Parathyroid adenoma (tissue), 2 donors: ENCODE results near the gene TNS3.

Experiments
- H2AFZ ChIP-seq: fragments of 300-600 bp; sonication (generic); one replicate; pipeline ENCODE4 v1.7.0; 2017; ENCODE audit warnings: antibody characterized with exemption, mild to moderate bottlenecking
- H3K27ac ChIP-seq: fragments of 300-600 bp; sonication (generic); one replicate; pipeline ENCODE4 v1.7.0; 2017
- H3K27me3 ChIP-seq: fragments of 300-600 bp; sonication (generic); one replicate; pipeline ENCODE4 v1.7.0; 2017; ENCODE audit warnings: low read length; ENCODE audit not compliant: control insufficient read depth, insufficient read depth
- H3K36me3 ChIP-seq: fragments of 300-600 bp; sonication (generic); one replicate; pipeline ENCODE4 v1.7.0; 2017; ENCODE audit warnings: low read length; ENCODE audit not compliant: control insufficient read depth, insufficient read depth
- H3K4me1 ChIP-seq: fragments of 300-600 bp; sonication (generic); one replicate; pipeline ENCODE4 v1.7.0; 2017; ENCODE audit warnings: control low read depth
- H3K4me2 ChIP-seq: fragments of 300-600 bp; sonication (generic); one replicate; pipeline ENCODE4 v1.7.0; 2017; ENCODE audit warnings: low read length
- H3K4me3 ChIP-seq: fragments of 300-600 bp; sonication (generic); one replicate; pipeline ENCODE4 v1.7.0; 2017; ENCODE audit warnings: low read depth, low read length
- H3K79me2 ChIP-seq: fragments of 300-600 bp; sonication (generic); one replicate; pipeline ENCODE4 v1.7.0; 2017; ENCODE audit warnings: control low read depth
- H3K9ac ChIP-seq: fragments of 300-600 bp; sonication (generic); one replicate; pipeline ENCODE4 v1.7.0; 2017; ENCODE audit warnings: mild to moderate bottlenecking
- H3K9me3 ChIP-seq: fragments of 300-600 bp; sonication (generic); one replicate; pipeline ENCODE4 v1.7.0; 2017; ENCODE audit warnings: low read length; ENCODE audit not compliant: control insufficient read depth
- TF ChIP-seq, protein P1 (sequence below): fragments of 300-600 bp; sonication (generic); IDR thresholded peaks from one replicate; pipeline ENCODE4 v1.7.0; 2017; ENCODE audit warnings: antibody characterized with exemption, mild to moderate bottlenecking
- donor health status: primary hyperparathyroidism.

TNS3 gene

DNA sequence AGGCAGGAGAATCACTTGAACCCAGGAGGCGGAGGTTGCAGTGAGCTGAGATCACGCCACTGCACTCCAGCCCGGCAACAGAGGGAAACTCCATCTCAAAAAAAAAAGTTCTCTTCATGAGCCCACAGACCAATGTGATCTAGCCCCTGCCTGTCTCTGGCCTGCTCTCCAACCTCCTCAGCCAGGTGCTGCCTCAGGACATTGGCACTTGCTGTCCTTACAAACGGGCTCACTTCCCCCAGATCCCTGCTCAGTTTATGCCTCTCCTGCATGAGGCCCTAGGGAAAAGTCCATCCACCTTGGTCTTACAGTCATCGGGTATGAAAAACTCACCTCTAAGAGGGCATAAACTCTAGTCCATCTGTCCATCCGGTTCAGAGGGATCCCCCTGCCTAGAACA is 32.5 kb downstream of the TNS3 start:
- TF ChIP-seq, protein P1, sequence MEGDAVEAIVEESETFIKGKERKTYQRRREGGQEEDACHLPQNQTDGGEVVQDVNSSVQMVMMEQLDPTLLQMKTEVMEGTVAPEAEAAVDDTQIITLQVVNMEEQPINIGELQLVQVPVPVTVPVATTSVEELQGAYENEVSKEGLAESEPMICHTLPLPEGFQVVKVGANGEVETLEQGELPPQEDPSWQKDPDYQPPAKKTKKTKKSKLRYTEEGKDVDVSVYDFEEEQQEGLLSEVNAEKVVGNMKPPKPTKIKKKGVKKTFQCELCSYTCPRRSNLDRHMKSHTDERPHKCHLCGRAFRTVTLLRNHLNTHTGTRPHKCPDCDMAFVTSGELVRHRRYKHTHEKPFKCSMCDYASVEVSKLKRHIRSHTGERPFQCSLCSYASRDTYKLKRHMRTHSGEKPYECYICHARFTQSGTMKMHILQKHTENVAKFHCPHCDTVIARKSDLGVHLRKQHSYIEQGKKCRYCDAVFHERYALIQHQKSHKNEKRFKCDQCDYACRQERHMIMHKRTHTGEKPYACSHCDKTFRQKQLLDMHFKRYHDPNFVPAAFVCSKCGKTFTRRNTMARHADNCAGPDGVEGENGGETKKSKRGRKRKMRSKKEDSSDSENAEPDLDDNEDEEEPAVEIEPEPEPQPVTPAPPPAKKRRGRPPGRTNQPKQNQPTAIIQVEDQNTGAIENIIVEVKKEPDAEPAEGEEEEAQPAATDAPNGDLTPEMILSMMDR: no peak
- Histone ChIP-seq H3K79me2 (peaks cover 15% of the 10 kb centered on the region), H2AFZ (no peak overlapping the region), H3K4me1 (no peaks in the 10 kb centered on the region), H3K4me2 (no peak overlapping the region), H3K27ac (no peak overlapping the region), H3K27me3 (no peaks in the 10 kb centered on the region), H3K9ac (no peak overlapping the region), H3K4me3 (no peak overlapping the region), H3K36me3 (no peaks in the 10 kb centered on the region), H3K9me3 (no peaks in the 10 kb centered on the region)

DNA sequence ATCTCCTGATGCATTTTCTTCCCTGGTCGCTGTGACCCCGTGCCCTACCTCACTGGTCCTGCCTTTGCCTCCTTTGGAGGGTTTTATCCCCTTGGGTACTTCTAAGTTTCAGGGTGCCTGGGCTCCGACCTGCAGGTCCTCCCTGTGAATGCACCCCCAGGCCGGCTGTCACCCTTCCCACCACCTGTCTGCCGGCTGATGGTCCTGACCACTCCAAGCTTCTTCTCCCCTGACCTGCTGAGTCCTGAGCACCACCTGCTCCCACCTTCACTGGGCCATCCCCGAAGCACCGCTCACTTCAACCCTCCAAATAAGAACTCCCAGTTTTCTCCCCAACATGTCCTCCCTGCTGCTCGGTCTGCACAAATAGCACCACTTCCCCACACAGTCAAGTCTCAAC is 33.4 kb downstream of the TNS3 start:
- no peak overlapping the region for H3K27ac ChIP-seq
- no peak overlapping the region for H3K9ac ChIP-seq
- TF ChIP-seq, protein P1: no peak
- H3K36me3 ChIP-seq: no peaks in the 10 kb centered on the region
- no peaks in the 10 kb centered on the region for H3K27me3 ChIP-seq
- no peak overlapping the region for H3K4me3 ChIP-seq
- H3K9me3 ChIP-seq: no peaks in the 10 kb centered on the region
- no peak overlapping the region for H2AFZ ChIP-seq
- no peaks in the 10 kb centered on the region for H3K4me1 ChIP-seq
- peaks cover 15% of the 10 kb centered on the region for H3K79me2 ChIP-seq
- H3K4me2 ChIP-seq: no peak overlapping the region

DNA sequence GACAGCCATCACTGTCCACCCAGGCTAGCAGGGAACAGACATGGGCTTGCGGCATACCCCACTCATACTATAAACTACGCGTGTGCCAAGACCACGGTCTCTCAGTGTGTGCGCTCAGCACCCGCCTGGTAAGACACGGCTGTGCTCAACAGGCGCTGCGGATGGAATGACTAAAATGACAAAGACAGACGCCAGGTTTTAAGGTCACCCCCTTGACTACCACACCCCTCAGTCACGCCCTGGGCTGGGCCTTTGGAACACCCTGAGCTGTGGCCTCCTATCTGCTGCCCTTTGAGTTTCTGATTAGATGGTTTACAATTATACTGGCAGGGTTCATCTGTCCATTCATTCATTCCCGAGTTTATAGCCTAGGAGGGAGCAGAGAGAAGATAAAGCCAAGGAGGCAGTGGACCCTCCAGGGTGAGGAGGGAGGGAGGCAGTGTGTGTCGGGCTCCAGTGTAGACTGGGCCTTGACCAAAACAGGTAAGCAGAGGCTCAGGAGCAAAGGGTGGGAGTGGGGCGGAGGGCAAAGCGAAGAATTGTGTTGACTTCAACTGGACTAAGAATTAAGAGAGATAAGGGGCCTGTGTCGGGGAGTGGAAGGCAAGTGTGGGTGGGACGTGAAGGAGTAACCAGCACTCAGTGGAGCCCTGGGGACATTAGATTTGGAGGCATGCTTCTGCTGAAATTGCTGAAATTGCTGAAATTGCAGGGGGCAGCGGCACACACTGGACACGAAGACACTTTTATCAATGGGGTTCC is 35.0 kb downstream of the TNS3 start:
- no peaks in the 10 kb centered on the region for H3K4me1 ChIP-seq
- H3K9me3 ChIP-seq: no peaks in the 10 kb centered on the region
- TF ChIP-seq, protein P1: no peak
- H3K36me3 ChIP-seq: no peaks in the 10 kb centered on the region
- no peak overlapping the region for H3K9ac ChIP-seq
- H3K4me3 ChIP-seq: no peak overlapping the region
- no peaks in the 10 kb centered on the region for H3K27me3 ChIP-seq
- H3K4me2 ChIP-seq: no peak overlapping the region
- peaks cover 12% of the 10 kb centered on the region for H3K79me2 ChIP-seq
- H3K27ac ChIP-seq: no peak overlapping the region
- no peak overlapping the region for H2AFZ ChIP-seq

DNA sequence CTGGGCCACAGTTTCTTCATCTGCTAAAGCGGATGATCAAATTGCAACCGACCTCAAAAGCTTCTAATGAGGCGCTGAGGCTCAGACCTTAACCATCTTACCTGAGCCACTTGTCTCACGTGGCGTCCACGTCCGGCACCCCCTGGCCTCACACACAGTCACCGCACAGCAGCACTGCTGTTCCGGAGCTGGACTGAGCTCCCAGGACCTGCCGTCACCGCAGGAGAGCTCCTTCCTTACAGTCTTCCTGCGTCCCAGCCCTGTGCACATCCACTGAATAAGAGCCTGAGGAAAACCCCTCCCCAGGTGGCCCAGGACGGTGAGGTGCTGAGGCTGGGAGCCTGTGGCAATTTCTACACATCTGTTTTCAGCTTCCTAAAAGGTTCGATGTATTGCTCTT is 35.7 kb downstream of the TNS3 start:
- H2AFZ ChIP-seq: no peak overlapping the region
- no peak overlapping the region for H3K9ac ChIP-seq
- no peaks in the 10 kb centered on the region for H3K27me3 ChIP-seq
- peaks cover 18% of the 10 kb centered on the region for H3K79me2 ChIP-seq
- H3K4me2 ChIP-seq: no peak overlapping the region
- TF ChIP-seq, protein P1: no peak
- no peak overlapping the region for H3K4me3 ChIP-seq
- H3K27ac ChIP-seq: no peak overlapping the region
- H3K36me3 ChIP-seq: no peaks in the 10 kb centered on the region
- H3K4me1 ChIP-seq: no peaks in the 10 kb centered on the region
- no peaks in the 10 kb centered on the region for H3K9me3 ChIP-seq

DNA sequence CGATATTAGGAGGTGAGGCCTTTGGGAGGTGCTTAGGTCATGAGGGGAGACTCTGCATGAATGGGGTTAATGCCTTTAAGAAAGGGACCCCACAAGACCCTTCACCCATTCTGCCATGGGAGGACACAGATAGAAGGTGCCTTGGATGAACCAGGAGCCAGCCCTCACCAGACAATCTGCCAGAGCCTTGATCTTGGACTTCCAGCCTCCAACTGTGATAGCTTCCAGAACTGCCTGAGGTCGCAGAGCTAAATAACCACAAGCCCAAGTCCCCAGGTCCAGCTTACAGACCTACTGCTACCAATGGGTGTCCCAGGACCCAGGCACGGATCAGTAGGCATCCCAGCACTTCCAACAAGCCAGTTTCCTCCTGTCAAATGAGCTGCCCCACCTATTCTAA is 37.5 kb downstream of the TNS3 start:
- Histone ChIP-seq H3K27ac (no peak overlapping the region), H3K27me3 (no peaks in the 10 kb centered on the region), H3K4me2 (no peak overlapping the region), H3K79me2 (peaks cover 21% of the 10 kb centered on the region), H3K4me1 (no peaks in the 10 kb centered on the region), H3K36me3 (no peaks in the 10 kb centered on the region), H2AFZ (no peak overlapping the region), H3K9me3 (no peaks in the 10 kb centered on the region), H3K4me3 (no peak overlapping the region), H3K9ac (no peak overlapping the region)
- TF ChIP-seq, protein P1: no peak
